Measurements from ENCODE around the gene MSL1. TPM values are rescaled to one million over a fixed set of nuclear protein-coding genes. Genes with fewer than 3 reads are reported as not detected.

Gene MSL1
- total RNA-seq, 3 donors from 2014 or later (not counting 1 experiment from before 2014, with no cell fraction given) = 99.0 to 124 (median 110) TPM

GRCh38 chr17:40157973-40158372 lies 36.2 kb downstream of the MSL1 start:
- H3K36me3 Mint-ChIP-seq = peaks cover 13% of the 10 kb centered on the region
- Histone ChIP-seq H3K36me3 (ENCODE audit: control insufficient read depth, insufficient read depth, low read length) (peaks cover 30% of the 10 kb centered on the region), H3K4me3 (ENCODE audit: low read length) (no peak overlapping the region), H3K27ac (ENCODE audit: low read length) (no peak overlapping the region), H3K27me3 (ENCODE audit: control insufficient read depth, insufficient read depth, low read length) (no peaks in the 10 kb centered on the region), H3K4me1 (ENCODE audit: control insufficient read depth, insufficient read depth, low read length) (no peaks in the 10 kb centered on the region), H3K9me3 (ENCODE audit: control insufficient read depth, insufficient read depth, low read length) (no peaks in the 10 kb centered on the region)
- TF ChIP-seq, protein P1, sequence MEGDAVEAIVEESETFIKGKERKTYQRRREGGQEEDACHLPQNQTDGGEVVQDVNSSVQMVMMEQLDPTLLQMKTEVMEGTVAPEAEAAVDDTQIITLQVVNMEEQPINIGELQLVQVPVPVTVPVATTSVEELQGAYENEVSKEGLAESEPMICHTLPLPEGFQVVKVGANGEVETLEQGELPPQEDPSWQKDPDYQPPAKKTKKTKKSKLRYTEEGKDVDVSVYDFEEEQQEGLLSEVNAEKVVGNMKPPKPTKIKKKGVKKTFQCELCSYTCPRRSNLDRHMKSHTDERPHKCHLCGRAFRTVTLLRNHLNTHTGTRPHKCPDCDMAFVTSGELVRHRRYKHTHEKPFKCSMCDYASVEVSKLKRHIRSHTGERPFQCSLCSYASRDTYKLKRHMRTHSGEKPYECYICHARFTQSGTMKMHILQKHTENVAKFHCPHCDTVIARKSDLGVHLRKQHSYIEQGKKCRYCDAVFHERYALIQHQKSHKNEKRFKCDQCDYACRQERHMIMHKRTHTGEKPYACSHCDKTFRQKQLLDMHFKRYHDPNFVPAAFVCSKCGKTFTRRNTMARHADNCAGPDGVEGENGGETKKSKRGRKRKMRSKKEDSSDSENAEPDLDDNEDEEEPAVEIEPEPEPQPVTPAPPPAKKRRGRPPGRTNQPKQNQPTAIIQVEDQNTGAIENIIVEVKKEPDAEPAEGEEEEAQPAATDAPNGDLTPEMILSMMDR (IDR thresholded peaks at IDR 0.05) = no peak
- 85% methylated on average over 2 of the region's 2 CpGs for WGBS (ENCODE audit: insufficient coverage)
- intact Hi-C loops (cut with micrococcal nuclease) = no loop called here
- peaks cover 0 to 20% of the 10 kb centered on the region in 2 donors for H3K4me1 Mint-ChIP-seq
- no peaks in the 10 kb centered on the region for H3K27me3 Mint-ChIP-seq (ENCODE audit: low read depth in 2 of 2)
- no peak for DNase-seq
- no peaks in the 10 kb centered on the region for H3K9me3 Mint-ChIP-seq
- no peak overlapping the region for H3K4me3 Mint-ChIP-seq
- ATAC-seq = no peak
- H3K27ac Mint-ChIP-seq = peak overlapping the region; percentile 4 to 80

DNA sequence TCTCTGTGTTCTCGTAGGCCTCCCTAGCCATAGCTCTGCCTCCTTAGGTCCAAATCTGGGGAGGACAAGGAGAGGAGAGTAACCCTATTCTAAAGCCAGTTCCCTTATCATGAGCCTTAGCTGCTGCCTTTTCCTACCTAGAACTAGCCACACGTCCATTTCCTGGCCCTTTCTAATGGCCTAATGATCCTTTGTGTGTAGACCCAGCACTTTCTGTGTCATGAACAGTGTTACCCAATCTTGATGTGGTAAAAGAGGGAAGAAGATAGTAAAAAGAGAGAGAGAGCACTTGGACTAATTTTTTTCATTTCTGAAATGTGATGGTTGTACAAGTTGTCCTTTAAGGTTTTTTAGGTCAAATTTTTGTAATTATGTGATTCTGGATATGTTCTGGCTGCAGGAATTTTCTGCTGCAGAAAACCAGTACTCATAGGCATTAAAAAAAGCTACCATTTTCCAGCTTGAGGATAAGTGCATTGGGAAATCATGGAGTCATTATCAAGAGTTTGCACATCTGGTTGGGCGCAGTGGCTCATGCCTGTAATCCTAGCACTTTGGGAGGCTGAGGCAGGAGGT lies 36.8 kb downstream of the MSL1 start:
- DNase-seq (no peak), ATAC-seq (no peak)
- intact Hi-C loops (cut with micrococcal nuclease) = no loop called here
- TF ChIP-seq, protein P1 (IDR thresholded peaks at IDR 0.05) = no peak
- 92% methylated on average over 3 of the region's 3 CpGs for WGBS (ENCODE audit: insufficient coverage)
- Mint-ChIP-seq H3K4me1 (peaks cover 0 to 17% of the 10 kb centered on the region in 2 donors), H3K27ac (peak overlapping the region in 1 of 2 donors; percentile 80), H3K36me3 (peaks cover 13% of the 10 kb centered on the region), H3K27me3 (ENCODE audit: low read depth in 2 of 2) (no peaks in the 10 kb centered on the region), H3K9me3 (no peaks in the 10 kb centered on the region), H3K4me3 (no peak overlapping the region)
- H3K27ac ChIP-seq (ENCODE audit: low read length) = no peak overlapping the region
- H3K9me3 ChIP-seq (ENCODE audit: control insufficient read depth, insufficient read depth, low read length) = no peaks in the 10 kb centered on the region
- H3K4me1 ChIP-seq (ENCODE audit: control insufficient read depth, insufficient read depth, low read length) = no peaks in the 10 kb centered on the region
- no peaks in the 10 kb centered on the region for H3K27me3 ChIP-seq (ENCODE audit: control insufficient read depth, insufficient read depth, low read length)
- no peak overlapping the region for H3K4me3 ChIP-seq (ENCODE audit: low read length)
- H3K36me3 ChIP-seq (ENCODE audit: control insufficient read depth, insufficient read depth, low read length) = peaks cover 31% of the 10 kb centered on the region

GRCh38 chr17:40159456-40159855 lies 37.7 kb downstream of the MSL1 start:
- H3K27me3 ChIP-seq (ENCODE audit: control insufficient read depth, insufficient read depth, low read length) = no peaks in the 10 kb centered on the region
- ATAC-seq (no peak), DNase-seq (no peak)
- no peak overlapping the region for H3K27ac Mint-ChIP-seq
- peaks cover 34% of the 10 kb centered on the region for H3K36me3 ChIP-seq (ENCODE audit: control insufficient read depth, insufficient read depth, low read length)
- TF ChIP-seq, protein P1 (IDR thresholded peaks at IDR 0.05) = no peak
- H3K9me3 ChIP-seq (ENCODE audit: control insufficient read depth, insufficient read depth, low read length) = no peaks in the 10 kb centered on the region
- WGBS (ENCODE audit: insufficient coverage) = 98% methylated on average over 6 of the region's 6 CpGs
- peaks cover 0 to 16% of the 10 kb centered on the region in 2 donors for H3K4me1 Mint-ChIP-seq
- intact Hi-C loops (cut with micrococcal nuclease) = no loop called here
- H3K27ac ChIP-seq (ENCODE audit: low read length) = no peak overlapping the region
- H3K9me3 Mint-ChIP-seq = no peaks in the 10 kb centered on the region
- H3K4me3 Mint-ChIP-seq = no peak overlapping the region
- H3K4me1 ChIP-seq (ENCODE audit: control insufficient read depth, insufficient read depth, low read length) = no peaks in the 10 kb centered on the region
- H3K36me3 Mint-ChIP-seq = peaks cover 13% of the 10 kb centered on the region
- no peaks in the 10 kb centered on the region for H3K27me3 Mint-ChIP-seq (ENCODE audit: low read depth in 2 of 2)
- H3K4me3 ChIP-seq (ENCODE audit: low read length) = no peak overlapping the region
